Transverse colon (tissue), 4 donors: Measurements from ENCODE around the gene FRRS1. TPM values are rescaled to one million over a fixed set of nuclear protein-coding genes. Genes with fewer than 3 reads are reported as not detected.

Experiments
- DNase-seq: peaks from one replicate; pipeline ENCODE4 v3.0.0-alpha.2; 2019
- H3K27ac ChIP-seq, 4 donors: fragments of 200-600 bp; sonication (generic); 2 replicates each; pipeline ENCODE4 v1.5.1; 2016 to 2018; ENCODE audit warnings: inconsistent platforms in 4 of 4
- H3K27me3 ChIP-seq: fragments of 200-600 bp; sonication (generic); 2 replicates; pipeline ENCODE4 v1.5.1; 2017; ENCODE audit warnings: inconsistent platforms
- H3K36me3 ChIP-seq, 4 donors: fragments of 200-600 bp; sonication (generic); 2 replicates each; pipeline ENCODE4 v1.5.1; 2017 to 2019; ENCODE audit warnings: inconsistent platforms in 4 of 4
- H3K4me1 ChIP-seq, 4 donors: fragments of 200-600 bp; sonication (generic); 2 replicates each; pipeline ENCODE4 v1.5.1; 2017 to 2020; ENCODE audit warnings: inconsistent platforms in 4 of 4
- H3K4me3 ChIP-seq, 4 donors: fragments of 200-600 bp; sonication (generic); 1 replicate in 1 of 4; 2 replicates in 3 of 4; pipeline versions ENCODE4 v1.5.1 to v1.6.1; 2017 to 2019; ENCODE audit warnings: inconsistent platforms in 4 of 4
- H3K9me3 ChIP-seq, 2 donors: fragments of 200-600 bp; sonication (generic); 2 replicates each; pipeline ENCODE4 v1.5.1; 2017 to 2019; ENCODE audit warnings: inconsistent platforms in 2 of 2
- EP300 ChIP-seq: sonication (generic); formaldehyde crosslinking; IDR thresholded peaks from one replicate; pipeline ENCODE4 v1.6.1; 2017; ENCODE audit warnings: antibody characterized with exemption, low read depth
- POLR2A ChIP-seq: fragments of 450-650 bp; IDR thresholded peaks from one replicate; pipeline ENCODE4 v1.6.1; 2016; ENCODE audit warnings: antibody characterized with exemption, mild to moderate bottlenecking, moderate library complexity
- POLR2AphosphoS5 ChIP-seq, 3 donors: sonication (generic); formaldehyde crosslinking; IDR thresholded peaks; one replicate each; pipeline ENCODE4 v1.6.1; 2016; ENCODE audit warnings: antibody characterized with exemption in 3 of 3
- WGBS, 2 donors: methylation state at CpG; one replicate each; pipeline ENCODE4 v1.1.5; 2018; ENCODE audit warnings: low coverage in 1 of 2; 5-methylcytosine and 5-hydroxymethylcytosine counted together
- in situ Hi-C, 4 donors: fragments of 200-750 bp; cut with MboI; loops; one replicate each; pipeline versions ENCODE4 v1.15.0 to v1.15.1; 2017; ENCODE audit warnings: low sequenced_read_pairs in 3 of 4, low pct_ligation_motif_present in 1 of 4, low pct_unique_long_range_greater_than_20kb in 1 of 4
- intact Hi-C: fragments of 100-400 bp; cut with DNase I; formaldehyde crosslinking; loops from one replicate; pipeline ENCODE4 v1.15.1; 2023; ENCODE audit warnings: low total_unique reads
- small RNA-seq, 4 donors: library from RNA; depleted of rRNA; stranded (forward); fragments of <200 nt; gene quantifications; one replicate each; pipeline ENCODE3, GENCODE V24; 2016
- total RNA-seq, 4 donors: library from RNA; depleted of rRNA; stranded (reverse); fragments of >200 nt; gene quantifications; one replicate each; pipeline ENCODE4 v1.1.0, GENCODE V29; 2016
- TF ChIP-seq, protein P1 (sequence below), 5 experiments: fragments of 200-600 bp in 3 of 5; fragments of 450-650 bp in 2 of 5; sonication (generic) in 3 of 5; IDR thresholded peaks; 1 replicate in 2 of 5; 2 replicates in 3 of 5; pipeline ENCODE4 v1.5.1; 2016 to 2017; ENCODE audit warnings: antibody characterized with exemption in 5 of 5, inconsistent platforms in 3 of 5, mild to moderate bottlenecking in 2 of 5, moderate library complexity in 1 of 5

The FRRS1 gene
- total RNA-seq, 4 donors from 2014 or later: 3.0 to 32.4 (median 18.9) TPM

DNA sequence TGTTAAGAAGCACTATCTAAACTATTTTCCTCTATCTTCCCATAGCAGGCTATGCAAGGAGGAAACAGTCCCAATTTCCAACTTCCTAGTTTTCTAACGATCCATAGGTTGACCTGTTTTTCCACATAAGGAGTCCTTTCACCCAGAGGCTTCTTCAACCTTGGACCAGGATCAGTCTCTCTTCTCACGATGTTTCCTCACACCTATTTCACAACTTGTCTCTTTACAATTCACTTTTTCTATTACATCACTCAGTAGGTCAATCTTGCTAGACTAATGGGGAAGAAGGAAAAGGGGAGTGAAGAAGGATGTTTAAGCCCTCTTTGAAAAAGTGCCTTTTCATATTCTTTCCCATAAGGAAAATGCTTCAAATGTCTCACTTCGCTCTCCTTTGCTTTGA is 104.7 kb downstream of the FRRS1 start:
- Histone ChIP-seq H3K4me1 (peaks cover 0 to 6% (median 0%) of the 10 kb centered on the region in 4 donors), H3K9me3 (no peaks in the 10 kb centered on the region), H3K4me3 (no peak overlapping the region), H3K36me3 (no peaks in the 10 kb centered on the region), H3K27me3 (no peaks in the 10 kb centered on the region), H3K27ac (peak overlapping the region in 3 of 4 donors; percentile 31 to 45 (median 34))
- intact Hi-C loops: no loop called here
- 65 to 69% methylated on average over 3 of the region's 3 CpGs for WGBS, 2 donors
- TF ChIP-seq POLR2AphosphoS5 (IDR thresholded peaks at IDR 0.05) (no peak), EP300 (no peak), POLR2A (no peak)
- TF ChIP-seq, protein P1, sequence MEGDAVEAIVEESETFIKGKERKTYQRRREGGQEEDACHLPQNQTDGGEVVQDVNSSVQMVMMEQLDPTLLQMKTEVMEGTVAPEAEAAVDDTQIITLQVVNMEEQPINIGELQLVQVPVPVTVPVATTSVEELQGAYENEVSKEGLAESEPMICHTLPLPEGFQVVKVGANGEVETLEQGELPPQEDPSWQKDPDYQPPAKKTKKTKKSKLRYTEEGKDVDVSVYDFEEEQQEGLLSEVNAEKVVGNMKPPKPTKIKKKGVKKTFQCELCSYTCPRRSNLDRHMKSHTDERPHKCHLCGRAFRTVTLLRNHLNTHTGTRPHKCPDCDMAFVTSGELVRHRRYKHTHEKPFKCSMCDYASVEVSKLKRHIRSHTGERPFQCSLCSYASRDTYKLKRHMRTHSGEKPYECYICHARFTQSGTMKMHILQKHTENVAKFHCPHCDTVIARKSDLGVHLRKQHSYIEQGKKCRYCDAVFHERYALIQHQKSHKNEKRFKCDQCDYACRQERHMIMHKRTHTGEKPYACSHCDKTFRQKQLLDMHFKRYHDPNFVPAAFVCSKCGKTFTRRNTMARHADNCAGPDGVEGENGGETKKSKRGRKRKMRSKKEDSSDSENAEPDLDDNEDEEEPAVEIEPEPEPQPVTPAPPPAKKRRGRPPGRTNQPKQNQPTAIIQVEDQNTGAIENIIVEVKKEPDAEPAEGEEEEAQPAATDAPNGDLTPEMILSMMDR (IDR thresholded peaks at IDR 0.05): no peak
- in situ Hi-C loops: no loop called here
- no peak for DNase-seq

- in situ Hi-C loops (no loop called here), intact Hi-C loops (no loop called here)
- Histone ChIP-seq H3K27me3 (no peaks in the 10 kb centered on the region), H3K9me3 (no peaks in the 10 kb centered on the region), H3K27ac (no peak overlapping the region), H3K4me1 (peaks cover 0 to 6% (median 0%) of the 10 kb centered on the region in 4 donors), H3K4me3 (no peak overlapping the region), H3K36me3 (no peaks in the 10 kb centered on the region)
- TF ChIP-seq POLR2AphosphoS5 (IDR thresholded peaks at IDR 0.05): no peak
- no peak for DNase-seq
- WGBS, 2 donors: 90 to 93% methylated on average over 2 of the region's 2 CpGs
Measured at GRCh38 chr1:99660496-99660895, 105.9 kb downstream of the FRRS1 start.

GRCh38 chr1:99659755-99660210 is 106.7 kb downstream of the FRRS1 start:
- H3K4me3 ChIP-seq: no peak overlapping the region
- peaks cover 0 to 6% (median 0%) of the 10 kb centered on the region in 4 donors for H3K4me1 ChIP-seq
- intact Hi-C loops (no loop called here), in situ Hi-C loops (no loop called here)
- H3K9me3 ChIP-seq: no peaks in the 10 kb centered on the region
- no peak overlapping the region for H3K27ac ChIP-seq
- H3K36me3 ChIP-seq: no peaks in the 10 kb centered on the region
- no peak for DNase-seq
- TF ChIP-seq POLR2A (no peak), EP300 (no peak), POLR2AphosphoS5 (IDR thresholded peaks at IDR 0.05) (no peak)
- TF ChIP-seq, protein P1 (IDR thresholded peaks at IDR 0.05): no peak
- 33 to 54% methylated on average over 1 to 2 of the region's 2 CpGs for WGBS, 2 donors
- no peaks in the 10 kb centered on the region for H3K27me3 ChIP-seq

Small RNAs within 50 kb of the gene (small RNA-seq; reads per million reads assigned to genes)
- 0 reads per million in 4 donors for gene RF00019
- 0 reads per million in 4 donors for gene RNU4-75P

Other genes starting within 250 kb of the FRRS1 start
- 1 to 10 TPM; 1.9 to 4.4 (median 2.9) TPM for gene PALMD, start 120.5 kb downstream of the FRRS1 start, total RNA-seq
- 10 to 100 TPM in 2 of 4 donors, 1 to 10 TPM in 2; 8.0 to 25.9 (median 17.1) TPM for gene AGL, start 83.7 kb upstream of the FRRS1 start, total RNA-seq
- 100 to 1,000 TPM in 2 of 4 donors, 10 to 100 TPM in 2; 74.4 to 151 (median 111) TPM for gene SLC35A3, start 203.4 kb upstream of the FRRS1 start, total RNA-seq